GM18873 (cell line): ENCODE measurements around the gene TLE7.

Experiments
- ATAC-seq: cut with Tn5 transposase; IDR thresholded peaks from one replicate; pipeline ENCODE4 v1.9.1; 2021; ENCODE audit warnings: mild to moderate bottlenecking, moderate library complexity, moderate number of reproducible peaks; ENCODE audit not compliant: unreplicated experiment, low FRiP score

TLE7 gene

GRCh38 chr16:71380831-71381230, 61.0 kb downstream of the TLE7 start:
- no peak for ATAC-seq
